ENCODE data around the gene GFOD1.
A peak's percentile ranks its signal among the peaks of the same experiment; 100 is the strongest.

Gene GFOD1

DNA sequence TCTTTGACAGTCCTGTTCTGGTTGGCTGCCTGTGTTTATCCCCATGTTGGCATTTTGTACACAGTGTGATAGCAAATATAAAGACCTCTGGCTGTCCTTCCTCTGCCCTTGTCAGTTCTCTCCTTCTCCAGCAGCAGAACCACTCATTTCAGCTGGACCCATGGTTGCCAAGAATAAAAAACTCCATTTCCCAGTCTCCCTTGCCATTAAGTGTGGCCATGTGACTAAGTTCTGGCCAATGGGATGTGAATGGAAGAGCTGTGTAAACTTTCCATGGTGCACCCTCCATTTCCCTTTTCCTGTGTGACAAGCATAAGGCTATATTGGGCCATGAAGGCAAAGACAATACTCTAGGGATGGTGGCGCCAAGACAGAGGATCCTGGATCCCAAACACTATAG, 80.6 kb downstream of the GFOD1 start:
- TF ChIP-seq GLIS3 (CRISPR knock-in tag; IDR thresholded peaks at IDR 0.05): no peak
- TF ChIP-seq, protein P1, sequence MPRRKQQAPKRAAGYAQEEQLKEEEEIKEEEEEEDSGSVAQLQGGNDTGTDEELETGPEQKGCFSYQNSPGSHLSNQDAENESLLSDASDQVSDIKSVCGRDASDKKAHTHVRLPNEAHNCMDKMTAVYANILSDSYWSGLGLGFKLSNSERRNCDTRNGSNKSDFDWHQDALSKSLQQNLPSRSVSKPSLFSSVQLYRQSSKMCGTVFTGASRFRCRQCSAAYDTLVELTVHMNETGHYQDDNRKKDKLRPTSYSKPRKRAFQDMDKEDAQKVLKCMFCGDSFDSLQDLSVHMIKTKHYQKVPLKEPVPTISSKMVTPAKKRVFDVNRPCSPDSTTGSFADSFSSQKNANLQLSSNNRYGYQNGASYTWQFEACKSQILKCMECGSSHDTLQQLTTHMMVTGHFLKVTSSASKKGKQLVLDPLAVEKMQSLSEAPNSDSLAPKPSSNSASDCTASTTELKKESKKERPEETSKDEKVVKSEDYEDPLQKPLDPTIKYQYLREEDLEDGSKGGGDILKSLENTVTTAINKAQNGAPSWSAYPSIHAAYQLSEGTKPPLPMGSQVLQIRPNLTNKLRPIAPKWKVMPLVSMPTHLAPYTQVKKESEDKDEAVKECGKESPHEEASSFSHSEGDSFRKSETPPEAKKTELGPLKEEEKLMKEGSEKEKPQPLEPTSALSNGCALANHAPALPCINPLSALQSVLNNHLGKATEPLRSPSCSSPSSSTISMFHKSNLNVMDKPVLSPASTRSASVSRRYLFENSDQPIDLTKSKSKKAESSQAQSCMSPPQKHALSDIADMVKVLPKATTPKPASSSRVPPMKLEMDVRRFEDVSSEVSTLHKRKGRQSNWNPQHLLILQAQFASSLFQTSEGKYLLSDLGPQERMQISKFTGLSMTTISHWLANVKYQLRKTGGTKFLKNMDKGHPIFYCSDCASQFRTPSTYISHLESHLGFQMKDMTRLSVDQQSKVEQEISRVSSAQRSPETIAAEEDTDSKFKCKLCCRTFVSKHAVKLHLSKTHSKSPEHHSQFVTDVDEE (CRISPR knock-in tag; IDR thresholded peaks at IDR 0.05): no peak
- TF ChIP-seq, protein P2, sequence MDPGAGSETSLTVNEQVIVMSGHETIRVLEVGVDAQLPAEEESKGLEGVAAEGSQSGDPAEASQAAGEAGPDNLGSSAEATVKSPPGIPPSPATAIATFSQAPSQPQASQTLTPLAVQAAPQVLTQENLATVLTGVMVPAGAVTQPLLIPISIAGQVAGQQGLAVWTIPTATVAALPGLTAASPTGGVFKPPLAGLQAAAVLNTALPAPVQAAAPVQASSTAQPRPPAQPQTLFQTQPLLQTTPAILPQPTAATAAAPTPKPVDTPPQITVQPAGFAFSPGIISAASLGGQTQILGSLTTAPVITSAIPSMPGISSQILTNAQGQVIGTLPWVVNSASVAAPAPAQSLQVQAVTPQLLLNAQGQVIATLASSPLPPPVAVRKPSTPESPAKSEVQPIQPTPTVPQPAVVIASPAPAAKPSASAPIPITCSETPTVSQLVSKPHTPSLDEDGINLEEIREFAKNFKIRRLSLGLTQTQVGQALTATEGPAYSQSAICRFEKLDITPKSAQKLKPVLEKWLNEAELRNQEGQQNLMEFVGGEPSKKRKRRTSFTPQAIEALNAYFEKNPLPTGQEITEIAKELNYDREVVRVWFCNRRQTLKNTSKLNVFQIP (CRISPR knock-in tag; IDR thresholded peaks at IDR 0.05; ENCODE audit: borderline replicate concordance, low read depth): no peak
- TF ChIP-seq, protein P3, sequence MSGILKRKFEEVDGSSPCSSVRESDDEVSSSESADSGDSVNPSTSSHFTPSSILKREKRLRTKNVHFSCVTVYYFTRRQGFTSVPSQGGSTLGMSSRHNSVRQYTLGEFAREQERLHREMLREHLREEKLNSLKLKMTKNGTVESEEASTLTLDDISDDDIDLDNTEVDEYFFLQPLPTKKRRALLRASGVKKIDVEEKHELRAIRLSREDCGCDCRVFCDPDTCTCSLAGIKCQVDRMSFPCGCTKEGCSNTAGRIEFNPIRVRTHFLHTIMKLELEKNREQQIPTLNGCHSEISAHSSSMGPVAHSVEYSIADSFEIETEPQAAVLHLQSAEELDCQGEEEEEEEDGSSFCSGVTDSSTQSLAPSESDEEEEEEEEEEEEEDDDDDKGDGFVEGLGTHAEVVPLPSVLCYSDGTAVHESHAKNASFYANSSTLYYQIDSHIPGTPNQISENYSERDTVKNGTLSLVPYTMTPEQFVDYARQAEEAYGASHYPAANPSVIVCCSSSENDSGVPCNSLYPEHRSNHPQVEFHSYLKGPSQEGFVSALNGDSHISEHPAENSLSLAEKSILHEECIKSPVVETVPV (CRISPR knock-in tag; IDR thresholded peaks at IDR 0.05): no peak
- no peak for TF ChIP-seq SNAI2 (CRISPR knock-in tag; IDR thresholded peaks at IDR 0.05)
- peak; percentile 59 for ATAC-seq

DNA sequence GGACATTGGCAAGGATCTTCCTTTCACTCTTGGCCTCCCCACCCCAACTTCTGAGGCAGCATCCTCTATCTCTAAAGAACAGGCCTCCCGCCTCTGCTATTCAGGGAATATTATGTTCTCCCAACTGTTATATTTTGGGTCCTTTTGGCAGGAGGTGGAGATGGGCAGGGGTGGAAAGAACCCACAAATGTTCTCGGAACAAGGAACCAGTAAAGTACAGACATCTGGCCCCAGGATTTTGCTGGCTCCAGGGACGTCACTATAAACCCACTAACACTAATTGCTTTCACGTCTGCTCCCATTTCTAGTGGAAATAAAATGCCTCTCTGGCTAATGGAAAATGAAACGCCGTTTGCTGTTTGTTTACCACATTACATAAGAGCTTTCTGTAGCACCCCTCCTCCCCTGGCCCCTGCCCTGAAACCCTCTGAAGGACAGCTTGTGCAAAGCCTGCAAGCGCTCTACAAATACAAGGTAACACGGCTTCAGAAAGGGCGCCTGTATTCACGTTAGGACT, 81.4 kb downstream of the GFOD1 start:
- no peak for TF ChIP-seq ZFP3 (CRISPR knock-in tag; IDR thresholded peaks at IDR 0.05)
- no peak for TF ChIP-seq TOX (CRISPR knock-in tag; IDR thresholded peaks at IDR 0.05; ENCODE audit: borderline replicate concordance)
- TF ChIP-seq, protein P4, sequence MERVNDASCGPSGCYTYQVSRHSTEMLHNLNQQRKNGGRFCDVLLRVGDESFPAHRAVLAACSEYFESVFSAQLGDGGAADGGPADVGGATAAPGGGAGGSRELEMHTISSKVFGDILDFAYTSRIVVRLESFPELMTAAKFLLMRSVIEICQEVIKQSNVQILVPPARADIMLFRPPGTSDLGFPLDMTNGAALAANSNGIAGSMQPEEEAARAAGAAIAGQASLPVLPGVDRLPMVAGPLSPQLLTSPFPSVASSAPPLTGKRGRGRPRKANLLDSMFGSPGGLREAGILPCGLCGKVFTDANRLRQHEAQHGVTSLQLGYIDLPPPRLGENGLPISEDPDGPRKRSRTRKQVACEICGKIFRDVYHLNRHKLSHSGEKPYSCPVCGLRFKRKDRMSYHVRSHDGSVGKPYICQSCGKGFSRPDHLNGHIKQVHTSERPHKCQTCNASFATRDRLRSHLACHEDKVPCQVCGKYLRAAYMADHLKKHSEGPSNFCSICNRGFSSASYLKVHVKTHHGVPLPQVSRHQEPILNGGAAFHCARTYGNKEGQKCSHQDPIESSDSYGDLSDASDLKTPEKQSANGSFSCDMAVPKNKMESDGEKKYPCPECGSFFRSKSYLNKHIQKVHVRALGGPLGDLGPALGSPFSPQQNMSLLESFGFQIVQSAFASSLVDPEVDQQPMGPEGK (CRISPR knock-in tag; IDR thresholded peaks at IDR 0.05; ENCODE audit: borderline replicate concordance): no peak
- TF ChIP-seq, protein P3 (CRISPR knock-in tag; IDR thresholded peaks at IDR 0.05): no peak
- no peak for TF ChIP-seq ZFP30 (CRISPR knock-in tag; IDR thresholded peaks at IDR 0.05)
- TF ChIP-seq ZC3H10 (CRISPR knock-in tag; IDR thresholded peaks at IDR 0.05): no peak
- no peak for TF ChIP-seq ZNF565 (CRISPR knock-in tag; conservative IDR thresholded peaks at IDR 0.05; ENCODE audit: low read depth)
- TF ChIP-seq BACH2 (CRISPR knock-in tag; IDR thresholded peaks at IDR 0.05; ENCODE audit: borderline replicate concordance): no peak
- TF ChIP-seq, protein P5, sequence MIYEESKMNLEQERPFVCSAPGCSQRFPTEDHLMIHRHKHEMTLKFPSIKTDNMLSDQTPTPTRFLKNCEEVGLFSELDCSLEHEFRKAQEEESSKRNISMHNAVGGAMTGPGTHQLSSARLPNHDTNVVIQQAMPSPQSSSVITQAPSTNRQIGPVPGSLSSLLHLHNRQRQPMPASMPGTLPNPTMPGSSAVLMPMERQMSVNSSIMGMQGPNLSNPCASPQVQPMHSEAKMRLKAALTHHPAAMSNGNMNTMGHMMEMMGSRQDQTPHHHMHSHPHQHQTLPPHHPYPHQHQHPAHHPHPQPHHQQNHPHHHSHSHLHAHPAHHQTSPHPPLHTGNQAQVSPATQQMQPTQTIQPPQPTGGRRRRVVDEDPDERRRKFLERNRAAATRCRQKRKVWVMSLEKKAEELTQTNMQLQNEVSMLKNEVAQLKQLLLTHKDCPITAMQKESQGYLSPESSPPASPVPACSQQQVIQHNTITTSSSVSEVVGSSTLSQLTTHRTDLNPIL (CRISPR knock-in tag; IDR thresholded peaks at IDR 0.05; ENCODE audit: low read depth): no peak
- TF ChIP-seq ZNF70 (CRISPR knock-in tag; IDR thresholded peaks at IDR 0.05): no peak
- TF ChIP-seq, protein P2 (CRISPR knock-in tag; IDR thresholded peaks at IDR 0.05; ENCODE audit: borderline replicate concordance, low read depth): no peak
- TF ChIP-seq CSDC2 (CRISPR knock-in tag; IDR thresholded peaks at IDR 0.05): no peak
- no peak for TF ChIP-seq ARNTL (CRISPR knock-in tag; IDR thresholded peaks at IDR 0.05; ENCODE audit: borderline replicate concordance, low read depth)
- TF ChIP-seq OSR1 (CRISPR knock-in tag; IDR thresholded peaks at IDR 0.05): no peak
- TF ChIP-seq RARB (CRISPR knock-in tag; IDR thresholded peaks at IDR 0.05): no peak
- TF ChIP-seq, protein P1 (CRISPR knock-in tag; IDR thresholded peaks at IDR 0.05): no peak
- TF ChIP-seq TCF4 (CRISPR knock-in tag; IDR thresholded peaks at IDR 0.05; ENCODE audit: borderline replicate concordance): no peak
- no peak for TF ChIP-seq ZNF8 (CRISPR knock-in tag; IDR thresholded peaks at IDR 0.05)
- TF ChIP-seq PPARA (CRISPR knock-in tag; IDR thresholded peaks at IDR 0.05; ENCODE audit: borderline replicate concordance): no peak
- no peak for TF ChIP-seq ISL1 (CRISPR knock-in tag; IDR thresholded peaks at IDR 0.05)
- no peak for ATAC-seq

Data from SK-N-SH treated with all-trans-retinoic acid at 6 μM for 48 hours (cell line).